HG03575 (cell line): ENCODE data around the gene NUDT8.
"Not testable (repeated sequence)": the region's sequence is repeated elsewhere in the genome, so short reads cannot be mapped to it uniquely, and the experiment has no call there.

Experiments
- ATAC-seq: cut with Tn5 transposase; IDR thresholded peaks from one replicate; pipeline ENCODE4 v1.9.1; 2021; ENCODE audit not compliant: unreplicated experiment, insufficient number of reproducible peaks, low FRiP score; ENCODE audit errors: extremely low read depth

Gene NUDT8

GRCh38 chr11:67618901-67619659 is 10.7 kb downstream of the NUDT8 start:
- not testable (repeated sequence) for ATAC-seq

GRCh38 chr11:67617243-67617953 is 12.3 kb downstream of the NUDT8 start:
- no peak for ATAC-seq

GRCh38 chr11:67616431-67617242 is 13.1 kb downstream of the NUDT8 start:
- ATAC-seq: no peak

- ATAC-seq: no peak
Observed at GRCh38 chr11:67615728-67616430, 13.9 kb downstream of the NUDT8 start.

GRCh38 chr11:67614730-67615714 is 14.7 kb downstream of the NUDT8 start:
- ATAC-seq: no peak

GRCh38 chr11:67613960-67614715 is 15.6 kb downstream of the NUDT8 start:
- no peak for ATAC-seq

GRCh38 chr11:67613313-67613959 is 16.3 kb downstream of the NUDT8 start:
- no peak for ATAC-seq

- no peak for ATAC-seq
Observed at GRCh38 chr11:67612751-67613150, 17.0 kb downstream of the NUDT8 start.

GRCh38 chr11:67611704-67612587 is 17.8 kb downstream of the NUDT8 start:
- ATAC-seq: no peak

- no peak for ATAC-seq
Observed at GRCh38 chr11:67611165-67611564, 18.6 kb downstream of the NUDT8 start.

- no peak for ATAC-seq
Observed at GRCh38 chr11:67610302-67610868, 19.4 kb downstream of the NUDT8 start.

GRCh38 chr11:67609316-67609715 is 20.4 kb downstream of the NUDT8 start:
- ATAC-seq: no peak

GRCh38 chr11:67608486-67608885 is 21.3 kb downstream of the NUDT8 start:
- no peak for ATAC-seq

- no peak for ATAC-seq
Observed at GRCh38 chr11:67607507-67607906, 22.2 kb downstream of the NUDT8 start.

- no peak for ATAC-seq
Observed at GRCh38 chr11:67606492-67607295, 23.0 kb downstream of the NUDT8 start, which contains the start of gene NDUFV1. Gene NDUFV1, plus strand, starts transcription at chr11:67606936. Its CDS starts 69 bp downstream, at chr11:67607005.
